Retinal pigment epithelial cell (primary cell): ENCODE measurements around the gene B3GNT9.

Experiments used
- DNase-seq: peaks from one replicate; pipeline ENCODE4 v3.0.0-alpha.2; 2010; ENCODE audit warnings: low read depth
- H3K4me3 ChIP-seq: 2 replicates; pipeline ENCODE4 v1.5.1; 2011; ENCODE audit warnings: mild to moderate bottlenecking, low read length, control low read depth, moderate library complexity
- TF ChIP-seq, protein P1 (sequence below): conservative IDR thresholded peaks from 2 replicates; pipeline ENCODE4 v1.5.1; 2011; ENCODE audit warnings: low read depth, low read length, control low read depth, inconsistent platforms

B3GNT9 gene

GRCh38 chr16:67181346-67181745 is 30.5 kb upstream of the B3GNT9 start:
- TF ChIP-seq, protein P1, sequence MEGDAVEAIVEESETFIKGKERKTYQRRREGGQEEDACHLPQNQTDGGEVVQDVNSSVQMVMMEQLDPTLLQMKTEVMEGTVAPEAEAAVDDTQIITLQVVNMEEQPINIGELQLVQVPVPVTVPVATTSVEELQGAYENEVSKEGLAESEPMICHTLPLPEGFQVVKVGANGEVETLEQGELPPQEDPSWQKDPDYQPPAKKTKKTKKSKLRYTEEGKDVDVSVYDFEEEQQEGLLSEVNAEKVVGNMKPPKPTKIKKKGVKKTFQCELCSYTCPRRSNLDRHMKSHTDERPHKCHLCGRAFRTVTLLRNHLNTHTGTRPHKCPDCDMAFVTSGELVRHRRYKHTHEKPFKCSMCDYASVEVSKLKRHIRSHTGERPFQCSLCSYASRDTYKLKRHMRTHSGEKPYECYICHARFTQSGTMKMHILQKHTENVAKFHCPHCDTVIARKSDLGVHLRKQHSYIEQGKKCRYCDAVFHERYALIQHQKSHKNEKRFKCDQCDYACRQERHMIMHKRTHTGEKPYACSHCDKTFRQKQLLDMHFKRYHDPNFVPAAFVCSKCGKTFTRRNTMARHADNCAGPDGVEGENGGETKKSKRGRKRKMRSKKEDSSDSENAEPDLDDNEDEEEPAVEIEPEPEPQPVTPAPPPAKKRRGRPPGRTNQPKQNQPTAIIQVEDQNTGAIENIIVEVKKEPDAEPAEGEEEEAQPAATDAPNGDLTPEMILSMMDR, result no peak

GRCh38 chr16:67180166-67180565 is 29.4 kb upstream of the B3GNT9 start:
- TF ChIP-seq, protein P1, result no peak
- DNase-seq, result no peak
- H3K4me3 ChIP-seq, result no peak overlapping the region

More at GRCh38 chr16:67181346-67181745, 30.5 kb upstream of the B3GNT9 start:
- no peak for DNase-seq
- H3K4me3 ChIP-seq, result no peak overlapping the region

DNA sequence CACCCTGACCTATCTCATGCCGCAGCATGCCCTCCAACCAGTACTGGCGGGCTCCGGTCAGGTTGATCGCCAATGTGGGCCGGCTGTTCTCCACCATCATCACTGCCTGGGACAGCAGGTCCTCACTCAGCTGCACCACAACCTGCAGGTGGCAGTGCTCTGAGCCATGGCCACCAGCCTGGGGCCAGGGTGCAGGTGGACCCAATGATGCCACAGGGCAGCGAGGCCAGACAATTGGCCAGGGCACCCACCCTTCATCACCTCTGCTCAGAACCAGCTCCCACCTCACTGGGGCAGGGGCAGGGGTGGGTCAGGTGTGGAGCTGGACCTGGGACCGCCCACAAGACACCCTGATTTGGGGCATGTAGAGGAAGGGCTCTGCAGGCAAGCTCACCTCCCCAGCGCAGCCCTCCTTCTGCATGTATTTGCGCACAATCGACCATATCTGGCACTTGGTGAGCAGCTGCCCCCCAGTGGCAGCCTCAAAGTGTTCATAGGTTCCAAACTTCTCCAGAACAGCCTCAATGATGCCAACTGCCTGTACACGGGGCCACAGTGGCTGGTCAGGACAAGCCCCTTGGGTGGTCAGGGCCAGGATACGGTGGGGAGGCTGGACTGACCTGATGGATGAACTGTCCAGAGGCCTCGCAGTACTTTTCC is 28.8 kb upstream of the B3GNT9 start:
- TF ChIP-seq, protein P1, result peak; percentile 18
- no peak for DNase-seq
- H3K4me3 ChIP-seq, result no peak overlapping the region

DNA sequence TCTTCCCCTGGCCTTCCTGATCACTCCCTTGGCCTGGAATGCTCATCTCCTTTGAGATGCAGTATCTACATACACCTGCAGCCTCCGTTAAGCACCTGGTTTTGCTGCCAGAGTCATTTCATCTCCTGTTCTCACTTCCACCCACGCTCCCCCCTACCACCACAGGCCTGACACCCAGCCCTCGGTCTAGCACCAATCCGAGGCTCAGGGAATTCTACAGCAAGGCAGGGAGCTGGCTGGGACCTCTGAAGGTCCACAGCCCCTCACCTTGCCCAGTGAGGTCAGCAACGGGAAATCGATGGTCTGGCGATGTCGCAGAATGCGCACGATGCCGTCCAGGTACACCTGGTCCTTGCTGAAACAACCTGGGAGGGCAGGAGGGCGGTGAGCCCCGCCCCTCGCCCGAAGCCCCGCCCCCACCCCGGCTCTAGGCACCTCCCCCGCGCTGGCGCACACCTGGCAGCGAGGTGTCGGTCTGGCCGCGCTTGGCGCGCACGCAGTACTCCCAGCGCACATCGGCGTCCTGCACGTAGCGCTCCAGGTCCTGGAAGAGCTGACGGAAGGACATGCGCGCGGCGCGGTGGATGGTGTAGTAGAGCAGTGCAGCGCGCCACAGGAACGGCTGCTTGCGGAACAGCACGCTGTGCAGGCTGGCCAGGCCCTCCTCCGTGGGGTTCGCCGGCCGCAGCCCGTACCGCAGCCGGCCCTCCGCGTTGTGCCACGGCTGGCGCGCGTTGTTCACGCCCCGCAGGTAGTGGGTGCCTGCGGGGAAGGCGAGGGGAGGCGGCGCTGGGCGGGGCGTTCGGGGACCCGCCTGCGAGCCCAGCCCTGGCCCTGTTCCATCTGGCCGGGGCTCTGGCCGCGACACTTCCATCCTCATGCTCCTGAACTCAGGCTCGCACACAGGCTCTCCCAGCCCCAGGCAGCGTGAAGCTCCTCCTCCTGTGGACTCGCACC is 27.2 kb upstream of the B3GNT9 start:
- no peak for DNase-seq
- TF ChIP-seq, protein P1, result no peak
- peak overlapping the region; percentile 43 for H3K4me3 ChIP-seq

- DNase-seq, result no peak
- TF ChIP-seq, protein P1, result no peak
Measured at GRCh38 chr16:67176662-67177061, 25.9 kb upstream of the B3GNT9 start.

DNA sequence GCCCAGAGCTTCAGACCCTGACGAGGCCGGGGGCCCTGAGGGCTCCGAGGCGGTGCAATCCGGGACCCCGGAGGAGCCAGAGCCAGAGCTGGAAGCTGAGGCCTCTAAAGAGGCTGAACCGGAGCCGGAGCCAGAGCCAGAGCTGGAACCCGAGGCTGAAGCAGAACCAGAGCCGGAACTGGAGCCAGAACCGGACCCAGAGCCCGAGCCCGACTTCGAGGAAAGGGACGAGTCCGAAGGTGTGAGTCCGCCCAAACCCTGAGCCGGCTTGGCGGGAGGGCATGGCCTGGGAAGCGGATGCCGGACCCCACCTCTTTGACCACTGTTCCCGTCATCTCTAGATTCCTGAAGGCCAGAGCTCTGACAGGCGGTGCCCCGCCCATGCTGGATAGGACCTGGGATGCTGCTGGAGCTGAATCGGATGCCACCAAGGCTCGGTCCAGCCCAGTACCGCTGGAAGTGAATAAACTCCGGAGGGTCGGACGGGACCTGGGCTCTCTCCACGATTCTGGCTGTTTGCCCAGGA is 24.0 kb upstream of the B3GNT9 start:
- DNase-seq, result no peak
- H3K4me3 ChIP-seq, result peak overlapping the region; percentile 57
- TF ChIP-seq, protein P1, result no peak

More at GRCh38 chr16:67176662-67177061, 25.9 kb upstream of the B3GNT9 start:
- no peak overlapping the region for H3K4me3 ChIP-seq
